ENCODE results near the gene PRPF8.
A peak's percentile ranks its signal among the peaks of the same experiment; 100 is the strongest.
"Not testable (repeated sequence)": the region's sequence is repeated elsewhere in the genome, so short reads cannot be mapped to it uniquely, and the experiment has no call there.

The PRPF8 gene

DNA sequence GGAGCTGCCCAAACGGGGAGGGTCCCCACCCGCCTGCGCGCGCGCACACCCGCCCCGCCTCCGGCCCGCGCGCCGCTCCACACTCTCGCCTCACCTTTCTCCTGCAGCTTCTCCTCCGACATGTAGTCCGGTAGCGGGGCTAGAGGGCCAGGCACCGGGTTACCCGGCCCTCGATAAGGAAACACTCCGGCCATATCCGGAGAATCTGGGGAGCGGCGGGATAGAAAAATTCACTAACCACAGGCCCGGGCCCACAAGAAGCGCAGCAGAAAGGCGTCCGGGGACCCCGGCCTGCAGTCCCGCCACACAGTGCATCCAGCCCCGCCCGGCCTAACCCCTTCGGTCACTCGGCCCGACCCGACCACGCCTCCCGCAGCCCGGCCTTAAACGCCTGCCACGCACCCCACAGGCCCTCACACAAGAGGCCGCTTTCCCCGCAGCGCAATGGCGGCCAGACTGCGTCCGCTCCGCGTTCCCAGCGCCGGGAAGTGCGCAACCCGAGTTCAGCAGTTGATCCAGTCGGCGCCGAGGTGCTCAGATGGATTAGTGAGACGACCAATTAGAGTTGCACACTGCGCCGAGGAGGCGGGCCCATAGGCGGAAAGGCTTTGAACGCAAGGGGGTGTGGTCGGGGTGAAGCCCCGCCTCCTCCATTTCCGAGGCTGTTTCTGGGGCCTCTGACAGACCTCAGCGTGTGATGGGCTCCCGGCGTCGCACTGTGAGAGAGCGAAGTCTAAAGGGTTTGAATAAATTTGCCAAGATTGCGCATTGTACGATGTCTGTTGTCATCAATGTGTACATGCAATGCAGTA lies at the start of gene PRPF8:
TSS of gene PRPF8 (minus strand) at position 490 of the 812 bp plus-strand sequence. CDS start at position 194, 296 bp downstream.
- DNase-seq: peak; percentile 87

DNA sequence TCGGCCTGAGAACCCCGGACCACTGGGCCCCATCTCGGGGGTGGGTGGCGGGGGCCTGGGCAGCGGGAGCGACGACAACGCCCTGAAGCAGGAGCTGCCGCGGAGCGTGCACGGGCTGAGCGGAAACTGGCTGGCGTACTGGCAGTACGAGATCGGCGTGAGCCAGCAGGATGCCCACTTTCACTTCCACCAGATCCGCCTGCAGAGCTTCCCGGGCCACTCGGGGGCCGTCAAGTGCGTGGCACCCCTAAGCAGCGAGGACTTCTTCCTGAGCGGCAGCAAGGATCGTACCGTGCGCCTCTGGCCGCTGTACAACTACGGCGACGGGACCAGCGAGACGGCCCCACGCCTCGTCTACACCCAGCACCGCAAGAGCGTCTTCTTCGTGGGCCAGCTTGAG lies 49.1 kb upstream of the PRPF8 start:
- no peak for DNase-seq

DNA sequence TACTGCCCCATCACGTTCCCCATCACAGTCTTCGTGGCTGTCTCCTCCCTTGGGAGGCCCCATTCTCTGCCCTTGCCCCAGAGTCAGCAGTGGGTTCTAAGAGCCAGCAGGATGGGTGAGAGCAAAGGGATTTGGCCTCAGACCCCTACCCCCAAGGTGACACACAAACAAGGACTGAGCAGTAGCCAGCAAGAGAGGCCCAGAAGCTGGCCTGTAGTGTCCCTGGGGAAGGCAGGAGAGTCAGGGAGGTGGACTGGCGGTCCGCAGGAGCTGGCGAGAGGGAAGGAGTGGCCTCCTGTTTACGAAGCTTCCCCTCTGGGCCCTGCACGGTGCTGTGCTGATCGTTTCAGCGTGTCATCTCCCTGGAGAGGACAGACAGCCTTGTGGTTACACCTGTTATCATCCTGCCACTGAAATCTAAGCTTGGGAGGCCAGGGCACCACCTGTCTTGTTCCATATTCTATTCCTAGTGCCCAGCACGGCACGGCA lies 48.2 kb upstream of the PRPF8 start:
- DNase-seq: no peak

DNA sequence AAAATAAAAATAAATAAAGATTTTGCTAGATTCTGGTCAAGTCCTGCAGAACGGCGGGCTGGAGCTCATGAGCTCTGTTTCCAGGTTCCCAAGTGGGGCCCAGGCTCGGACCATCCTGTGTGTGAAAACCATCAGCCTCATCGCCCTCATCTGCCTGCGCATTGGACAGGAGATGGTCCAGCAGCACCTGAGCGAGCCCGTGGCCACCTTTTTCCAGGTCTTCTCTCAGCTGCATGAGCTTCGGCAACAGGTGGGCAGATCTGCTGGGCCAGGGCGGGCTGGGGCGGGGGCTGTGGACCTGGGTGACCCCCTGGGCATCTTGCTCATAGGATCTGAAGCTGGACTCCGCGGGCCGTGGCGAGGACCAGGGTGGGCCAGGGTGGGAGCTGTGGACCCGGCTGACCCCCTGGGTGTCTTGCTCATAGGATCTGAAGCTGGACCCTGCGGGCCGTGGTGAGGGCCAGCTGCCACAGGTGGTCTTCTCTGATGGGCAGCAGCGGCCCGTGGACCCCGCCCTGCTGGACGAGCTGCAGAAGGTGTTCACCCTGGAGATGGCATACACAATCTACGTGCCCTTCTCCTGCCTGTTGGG lies 47.7 kb upstream of the PRPF8 start:
- no peak for DNase-seq

DNA sequence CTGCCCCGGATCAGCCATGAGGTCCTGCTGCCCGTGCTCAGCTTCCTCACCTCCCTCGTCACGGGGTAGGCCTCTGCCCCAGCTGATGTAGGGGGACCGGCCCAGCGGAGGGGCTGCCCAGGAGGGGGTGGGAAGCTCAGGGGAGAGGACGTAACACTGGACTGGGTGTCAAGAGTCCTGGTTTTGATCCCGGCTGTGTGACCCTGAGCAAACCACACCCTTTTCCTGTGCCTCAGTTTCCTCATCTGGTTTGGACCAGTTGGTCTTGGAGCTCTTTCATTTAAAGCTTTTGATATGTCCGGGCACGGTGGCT lies 46.5 kb upstream of the PRPF8 start:
- no peak for DNase-seq

DNA sequence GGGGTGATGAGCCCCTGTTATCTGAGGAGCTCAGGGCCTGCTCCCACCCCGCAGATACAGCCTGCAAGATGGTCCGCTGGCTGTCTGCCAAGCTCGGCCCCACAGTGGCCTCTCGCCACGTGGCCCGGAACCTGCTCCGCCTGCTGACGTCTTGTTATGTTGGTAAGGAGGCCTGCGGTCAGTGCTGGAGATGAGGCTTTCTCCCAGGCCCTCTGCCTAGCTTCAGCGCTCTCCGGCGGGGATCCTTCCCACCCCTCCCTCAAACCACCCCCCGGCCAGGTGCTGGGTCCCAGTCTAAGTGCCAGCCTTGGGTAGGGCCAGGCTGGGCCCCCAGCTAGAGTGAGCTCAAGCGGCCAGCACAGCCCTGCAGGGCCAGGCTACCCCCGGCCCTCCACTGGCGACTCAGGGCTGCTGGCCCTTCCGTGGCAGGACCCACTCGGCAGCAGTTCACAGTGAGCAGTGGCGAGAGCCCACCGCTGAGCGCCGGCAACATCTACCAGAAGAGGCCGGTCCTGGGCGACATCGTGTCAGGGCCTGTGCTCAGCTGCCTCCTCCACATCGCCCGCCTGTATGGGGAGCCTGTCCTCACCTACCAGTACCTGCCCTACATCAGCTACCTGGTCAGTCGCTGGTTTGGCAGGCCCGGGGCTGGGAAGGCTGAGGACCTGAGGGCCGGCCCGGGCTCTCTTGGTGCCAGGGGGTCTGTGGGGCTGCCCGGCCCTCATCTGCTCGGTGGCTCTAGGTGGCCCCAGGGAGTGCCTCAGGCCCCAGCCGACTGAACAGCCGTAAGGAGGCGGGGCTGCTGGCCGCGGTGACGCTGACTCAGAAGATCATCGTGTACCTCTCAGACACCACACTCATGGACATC lies 45.9 kb upstream of the PRPF8 start:
- DNase-seq: no peak

DNA sequence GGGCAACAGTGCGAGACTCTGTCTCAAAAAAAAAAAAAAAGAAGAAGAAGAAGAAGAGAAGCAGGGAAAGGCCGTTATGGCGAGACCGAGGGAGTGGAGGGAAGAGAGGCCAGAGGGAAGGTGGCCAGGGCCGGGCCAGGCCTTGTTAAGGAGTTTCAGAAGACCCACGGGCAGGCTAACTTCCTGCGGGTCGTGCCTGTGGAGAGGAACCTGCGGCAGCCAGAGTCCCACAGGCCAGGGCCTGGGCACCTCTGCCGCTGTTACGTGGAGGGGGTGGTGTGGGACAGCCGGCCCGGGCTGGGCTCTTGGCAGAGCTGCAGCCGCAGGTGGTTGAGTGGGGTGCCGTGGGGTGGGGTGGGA lies 45.3 kb upstream of the PRPF8 start:
- no peak for DNase-seq

DNA sequence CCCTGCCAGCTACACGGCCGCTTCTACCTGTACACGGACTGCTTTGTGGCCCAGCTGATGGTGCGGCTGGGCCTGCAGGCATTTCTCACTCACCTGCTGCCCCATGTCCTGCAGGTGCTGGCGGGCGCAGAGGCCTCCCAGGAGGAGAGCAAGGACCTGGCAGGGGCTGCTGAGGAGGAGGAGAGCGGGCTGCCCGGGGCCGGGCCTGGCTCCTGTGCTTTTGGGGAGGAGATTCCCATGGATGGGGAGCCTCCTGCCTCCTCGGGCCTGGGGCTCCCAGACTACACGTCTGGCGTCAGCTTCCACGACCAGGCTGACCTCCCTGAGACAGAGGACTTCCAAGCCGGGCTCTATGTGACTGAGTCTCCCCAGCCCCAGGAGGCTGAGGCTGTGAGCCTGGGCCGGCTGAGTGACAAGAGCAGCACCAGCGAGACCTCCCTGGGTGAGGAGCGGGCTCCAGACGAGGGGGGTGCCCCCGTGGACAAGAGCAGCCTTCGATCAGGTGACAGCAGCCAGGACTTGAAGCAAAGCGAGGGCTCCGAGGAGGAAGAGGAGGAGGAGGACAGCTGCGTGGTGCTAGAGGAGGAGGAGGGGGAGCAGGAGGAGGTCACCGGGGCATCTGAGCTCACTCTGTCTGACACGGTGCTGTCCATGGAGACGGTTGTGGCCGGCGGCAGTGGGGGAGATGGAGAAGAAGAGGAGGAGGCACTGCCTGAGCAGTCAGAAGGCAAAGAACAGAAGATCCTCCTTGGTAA lies 43.4 kb upstream of the PRPF8 start:
- DNase-seq: no peak

DNA sequence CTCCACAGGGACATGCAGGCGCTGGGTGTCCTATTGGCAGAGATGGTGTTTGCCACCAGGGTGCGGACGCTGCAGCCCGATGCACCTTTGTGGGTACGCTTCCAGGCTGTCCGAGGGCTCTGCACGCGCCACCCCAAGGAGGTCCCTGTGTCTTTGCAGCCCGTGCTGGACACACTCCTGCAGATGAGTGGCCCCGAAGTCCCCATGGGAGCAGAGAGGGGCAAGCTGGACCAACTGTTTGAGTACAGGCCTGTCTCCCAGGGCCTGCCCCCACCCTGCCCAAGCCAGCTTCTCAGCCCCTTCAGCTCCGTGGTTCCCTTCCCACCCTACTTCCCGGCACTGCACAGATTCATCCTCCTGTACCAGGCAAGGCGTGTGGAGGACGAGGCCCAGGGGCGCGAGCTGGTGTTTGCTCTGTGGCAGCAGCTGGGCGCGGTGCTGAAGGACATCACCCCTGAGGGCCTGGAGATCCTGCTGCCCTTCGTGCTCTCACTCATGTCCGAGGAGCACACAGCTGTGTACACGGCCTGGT lies 42.7 kb upstream of the PRPF8 start:
- no peak for DNase-seq

DNA sequence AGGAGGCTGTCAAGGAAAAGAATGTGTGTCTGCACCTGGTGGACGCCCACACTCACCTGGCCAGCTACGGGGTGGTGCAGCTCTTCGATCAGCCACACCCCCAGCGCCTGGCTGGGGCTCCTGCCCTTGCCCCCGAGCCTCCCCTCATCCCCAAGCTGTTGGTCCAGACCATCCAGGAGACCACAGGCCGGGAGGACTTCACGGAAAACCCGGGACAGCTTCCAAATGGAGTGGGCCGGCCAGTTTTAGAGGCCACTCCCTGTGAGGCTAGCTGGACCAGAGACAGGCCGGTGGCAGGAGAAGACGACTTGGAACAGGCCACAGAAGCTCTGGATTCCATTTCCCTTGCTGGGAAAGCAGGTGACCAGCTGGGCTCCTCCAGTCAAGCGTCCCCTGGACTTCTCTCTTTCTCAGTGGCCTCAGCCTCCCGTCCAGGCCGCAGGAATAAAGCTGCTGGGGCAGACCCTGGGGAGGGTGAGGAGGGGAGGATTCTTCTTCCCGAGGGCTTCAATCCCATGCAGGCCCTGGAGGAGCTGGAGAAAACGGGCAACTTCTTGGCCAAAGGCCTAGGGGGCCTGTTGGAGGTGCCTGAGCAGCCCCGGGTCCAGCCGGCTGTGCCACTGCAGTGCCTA lies 42.1 kb upstream of the PRPF8 start:
- no peak for DNase-seq

DNA sequence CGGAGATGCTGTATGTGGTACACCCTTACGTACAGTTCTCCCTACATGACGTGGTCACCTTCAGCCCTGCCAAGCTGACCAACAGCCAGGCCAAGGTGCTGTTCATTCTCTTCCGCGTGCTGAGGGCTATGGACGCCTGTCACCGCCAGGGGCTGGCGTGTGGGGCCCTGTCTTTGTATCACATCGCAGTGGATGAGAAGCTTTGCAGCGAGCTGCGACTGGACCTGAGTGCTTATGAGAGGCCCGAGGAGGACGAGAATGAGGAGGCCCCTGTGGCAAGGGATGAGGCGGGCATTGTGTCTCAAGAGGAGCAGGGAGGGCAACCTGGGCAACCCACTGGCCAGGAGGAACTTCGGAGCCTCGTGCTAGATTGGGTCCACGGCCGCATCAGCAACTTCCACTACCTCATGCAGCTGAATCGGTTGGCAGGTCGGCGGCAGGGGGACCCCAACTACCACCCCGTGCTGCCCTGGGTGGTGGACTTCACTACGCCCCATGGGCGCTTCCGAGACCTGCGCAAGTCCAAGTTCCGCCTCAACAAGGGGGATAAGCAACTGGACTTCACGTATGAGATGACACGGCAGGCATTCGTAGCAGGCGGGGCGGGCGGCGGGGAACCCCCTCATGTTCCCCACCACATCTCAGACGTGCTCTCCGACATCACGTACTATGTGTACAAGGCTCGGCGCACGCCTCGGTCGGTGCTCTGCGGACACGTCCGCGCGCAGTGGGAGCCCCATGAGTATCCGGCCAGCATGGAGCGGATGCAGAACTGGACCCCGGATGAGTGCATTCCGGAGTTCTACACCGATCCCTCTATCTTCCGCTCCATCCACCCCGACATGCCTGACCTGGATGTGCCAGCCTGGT lies 41.2 kb upstream of the PRPF8 start:
- no peak for DNase-seq

DNA sequence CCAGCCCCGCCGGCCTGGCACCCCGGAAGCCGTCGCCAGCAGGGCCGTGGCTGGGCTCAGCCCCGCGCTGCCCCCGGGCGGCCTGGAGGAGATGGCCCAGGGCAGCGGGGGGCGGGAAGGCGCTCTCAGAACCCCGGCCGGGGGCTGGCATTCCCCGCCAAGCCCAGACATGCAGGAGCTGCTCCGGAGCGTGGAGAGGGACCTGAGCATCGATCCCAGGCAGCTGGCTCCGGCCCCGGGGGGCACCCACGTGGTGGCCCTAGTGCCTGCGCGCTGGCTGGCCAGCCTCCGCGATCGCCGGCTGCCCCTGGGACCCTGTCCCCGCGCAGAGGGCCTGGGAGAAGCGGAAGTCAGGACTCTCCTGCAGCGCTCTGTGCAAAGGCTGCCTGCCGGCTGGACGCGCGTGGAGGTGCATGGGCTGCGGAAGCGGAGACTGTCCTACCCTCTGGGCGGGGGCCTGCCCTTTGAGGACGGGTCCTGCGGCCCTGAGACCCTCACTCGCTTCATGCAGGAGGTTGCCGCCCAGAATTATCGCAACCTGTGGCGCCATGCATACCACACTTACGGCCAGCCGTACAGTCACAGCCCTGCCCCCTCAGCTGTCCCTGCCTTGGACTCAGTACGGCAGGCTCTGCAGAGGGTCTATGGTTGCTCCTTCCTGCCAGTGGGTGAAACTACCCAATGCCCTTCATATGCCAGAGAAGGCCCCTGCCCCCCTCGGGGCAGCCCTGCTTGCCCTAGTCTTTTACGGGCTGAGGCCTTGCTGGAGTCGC lies 40.4 kb upstream of the PRPF8 start:
- DNase-seq: no peak

DNA sequence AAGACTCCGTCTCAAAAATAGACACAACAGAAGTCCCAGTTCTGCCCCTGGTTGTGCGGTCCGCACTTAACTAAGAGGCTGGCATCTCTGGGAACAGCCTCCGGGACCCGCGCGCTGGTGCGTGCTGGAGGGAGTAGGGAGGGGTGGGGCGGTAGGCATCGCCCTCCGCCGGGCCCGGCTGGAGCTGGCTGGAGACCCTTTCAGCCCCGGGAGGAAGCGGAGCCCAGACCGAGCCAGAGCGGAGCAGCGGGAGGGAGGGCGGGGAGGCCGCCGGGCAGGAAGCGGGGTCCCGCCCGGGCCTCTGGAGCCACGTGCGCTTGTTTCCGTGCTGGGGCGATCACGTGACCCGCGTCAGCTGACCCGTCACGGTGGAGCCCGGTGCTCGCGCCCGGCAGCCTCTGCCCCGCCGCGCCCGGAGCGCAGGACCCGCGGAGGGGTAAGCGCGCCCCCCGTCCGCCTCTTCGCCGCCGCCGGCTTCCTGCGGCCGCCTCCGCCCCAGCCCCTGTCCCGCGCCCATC lies 39.7 kb upstream of the PRPF8 start, which contains the start of gene WDR81:
TSS of gene WDR81 (plus strand) at position 354 of the 518 bp plus-strand sequence. CDS start 256 bp downstream, outside the sequence.
- no peak for DNase-seq

DNA sequence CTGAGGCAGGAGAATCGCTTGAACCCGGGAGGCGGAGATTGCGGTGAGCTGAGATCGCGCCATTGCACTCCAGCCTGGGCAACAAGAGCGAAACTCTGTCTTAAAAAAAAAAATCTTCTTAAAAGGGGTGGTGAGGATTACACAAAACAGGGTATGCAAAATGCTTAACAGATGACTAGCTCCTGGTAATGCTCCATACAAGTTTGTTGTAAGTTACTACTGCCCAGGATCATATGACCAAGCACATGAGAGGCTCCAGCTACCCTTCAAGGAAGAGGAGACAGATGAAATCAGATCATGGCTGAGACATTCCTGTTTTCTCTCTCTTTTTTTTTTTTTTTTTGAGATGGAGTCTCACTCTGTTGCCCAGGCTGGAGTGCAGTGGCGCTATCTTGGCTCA lies 37.4 kb upstream of the PRPF8 start:
- DNase-seq: not testable (repeated sequence)

DNA sequence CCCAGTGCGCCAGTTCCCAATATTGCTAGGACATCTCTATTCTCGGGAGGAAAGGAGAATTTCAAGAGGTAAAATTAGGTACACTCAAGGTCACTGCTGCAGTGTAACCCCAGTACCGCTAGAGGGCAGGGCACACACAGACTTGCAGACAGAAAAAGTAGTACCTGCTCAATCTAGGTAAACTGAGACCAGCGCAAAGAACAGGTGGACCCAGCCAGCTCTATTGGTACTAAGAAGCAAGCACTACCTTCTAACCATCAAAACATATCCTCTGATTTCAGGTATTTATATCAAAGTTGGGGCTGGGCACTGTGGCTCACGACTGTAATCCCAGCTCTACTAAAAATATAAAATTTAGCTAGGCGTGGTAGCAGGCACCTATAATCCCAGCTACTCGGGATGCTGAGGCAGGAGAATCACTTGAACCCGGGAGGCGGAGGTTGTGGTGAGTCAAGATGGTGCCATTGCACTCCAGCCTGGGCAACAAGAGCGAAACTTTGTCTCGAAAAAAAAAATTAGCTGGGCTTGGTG lies 36.3 kb upstream of the PRPF8 start:
- DNase-seq: no peak

DNA sequence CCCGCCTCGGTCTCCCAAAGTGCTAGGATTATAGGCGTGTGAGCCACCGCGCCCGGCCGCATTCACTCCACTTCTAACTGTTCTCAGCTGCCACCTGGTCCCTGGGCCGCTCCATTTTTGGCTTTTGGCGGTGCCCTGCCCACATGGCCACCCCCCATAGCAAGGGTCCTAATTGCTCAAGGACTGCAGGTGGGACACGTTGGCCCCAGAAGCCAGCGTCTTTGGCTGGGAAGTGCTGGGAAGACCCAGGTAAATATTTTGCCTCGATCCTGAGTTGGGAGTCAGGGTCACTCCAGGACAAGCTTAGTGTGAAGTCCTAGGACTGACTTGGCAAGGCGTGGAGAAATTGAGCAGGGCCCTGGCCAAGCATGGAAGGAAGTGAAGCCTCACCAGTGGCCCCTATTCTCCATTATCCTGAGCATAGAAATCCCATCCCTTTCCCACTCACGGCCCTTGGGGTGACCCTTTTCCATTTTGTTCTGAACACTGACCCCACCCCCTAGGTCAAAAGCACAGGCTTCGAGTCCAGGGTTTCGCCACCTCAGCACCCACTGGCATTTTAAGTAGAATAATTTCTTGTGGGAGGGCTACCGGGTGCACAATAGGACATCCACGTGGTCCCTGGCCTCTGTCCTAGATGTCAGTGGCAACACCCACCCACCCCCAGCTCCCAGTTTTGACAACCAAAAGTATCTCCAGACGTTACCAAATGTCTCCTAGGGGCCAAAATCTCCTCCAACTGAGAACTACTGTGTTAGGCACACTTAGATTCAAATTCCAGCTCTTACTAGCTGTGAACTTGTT lies 33.9 kb upstream of the PRPF8 start:
- no peak for DNase-seq

DNA sequence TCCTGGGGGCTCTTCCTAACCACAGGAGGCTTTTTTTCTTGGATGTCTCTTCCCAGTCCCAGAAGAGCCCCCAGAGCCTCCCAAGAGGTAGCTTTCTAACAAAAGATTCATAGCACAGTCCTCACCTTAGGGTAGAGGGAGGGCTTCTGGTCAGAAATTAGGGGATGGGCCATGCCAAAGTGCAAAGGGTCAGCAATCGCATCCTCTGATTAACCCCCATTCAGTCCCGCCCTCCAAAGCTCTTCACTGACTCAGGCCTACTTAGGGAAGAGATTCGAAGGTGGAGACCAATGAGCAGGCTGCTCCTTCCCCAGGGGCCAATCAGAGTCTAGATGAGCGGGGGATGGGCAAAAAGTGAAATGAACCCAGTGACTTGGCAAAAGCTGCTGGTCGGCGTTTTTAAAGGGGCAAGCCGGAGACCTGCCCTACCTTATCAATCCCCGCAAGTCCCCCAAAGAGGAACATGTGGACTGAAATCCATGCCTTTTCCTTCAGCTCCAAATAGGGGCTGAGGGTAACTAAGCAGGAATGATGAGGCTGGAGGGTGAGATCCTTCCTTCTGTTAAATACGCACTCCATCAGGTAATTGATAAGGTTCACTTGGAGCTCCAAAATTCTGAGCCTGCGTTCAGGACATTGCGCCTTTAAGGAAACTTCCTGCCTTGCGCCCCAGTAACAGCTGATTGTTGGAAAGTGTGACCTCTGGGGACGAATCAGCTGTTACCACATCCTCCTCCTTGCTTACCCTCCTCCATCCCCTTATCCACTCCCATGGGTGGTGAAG lies 32.4 kb upstream of the PRPF8 start:
- peak; percentile 59 for DNase-seq

Measured in NCI-H1417 treated with DMSO at 0.1 percent for 48 hours (cell line).